WTC11 (cell line): ENCODE results near the gene FNDC3B. TPM values are rescaled to one million over a fixed set of nuclear protein-coding genes. Genes with fewer than 3 reads are reported as not detected.

ENCODE experiments used
- ATAC-seq: fragments of 200-7000 bp; cut with Tn5 transposase; 2 replicates; pipeline ENCODE4 v1.10.0; 2021; ENCODE audit warnings: mild to moderate bottlenecking, moderate library complexity
- CTCF ChIA-PET: fragments of 300-600 bp; sonication (Branson Sonifier 250); formaldehyde crosslinking; loops from one replicate; lab custom pipeline; 2021; ENCODE audit warnings: antibody characterized with exemption; lab: Charles Lee
- POLR2A ChIA-PET: fragments of 350-600 bp; sonication (Branson Sonifier 250); formaldehyde crosslinking; loops from one replicate; lab custom pipeline; 2021; ENCODE audit warnings: antibody characterized with exemption; lab: Charles Lee
- DNase-seq: peaks from one replicate; pipeline ENCODE4 v3.0.0; 2021; ENCODE audit warnings: low spot score
- H3K27ac Mint-ChIP-seq: 2 replicates; pipeline ENCODE4 v1.8.0; 2021; ENCODE audit warnings: mixed read lengths
- H3K27me3 Mint-ChIP-seq: 2 replicates; pipeline ENCODE4 v1.8.0; 2021; ENCODE audit warnings: low read depth, mild to moderate bottlenecking, moderate library complexity, mixed read lengths
- H3K36me3 Mint-ChIP-seq: 2 replicates; pipeline ENCODE4 v1.8.0; 2021; ENCODE audit warnings: mixed read lengths
- H3K4me1 Mint-ChIP-seq: 2 replicates; pipeline ENCODE4 v1.8.0; 2022; ENCODE audit warnings: mixed read lengths
- H3K4me3 Mint-ChIP-seq: 2 replicates; pipeline ENCODE4 v1.8.0; 2021; ENCODE audit warnings: mild to moderate bottlenecking, moderate library complexity, mixed read lengths
- H3K9me3 Mint-ChIP-seq: 2 replicates; pipeline ENCODE4 v1.8.0; 2021; ENCODE audit warnings: mixed read lengths
- CREB1 ChIP-seq: sonication (generic); formaldehyde crosslinking; IDR thresholded peaks from 2 replicates; pipeline ENCODE4 v1.8.0; 2023; ENCODE audit warnings: mild to moderate bottlenecking, missing genetic modification reagents
- ELF4 ChIP-seq: sonication (generic); formaldehyde crosslinking; IDR thresholded peaks from 2 replicates; pipeline ENCODE4 v1.8.1; 2022; ENCODE audit warnings: low read depth, mild to moderate bottlenecking, moderate library complexity, missing genetic modification reagents
- FOXK1 ChIP-seq: sonication (generic); formaldehyde crosslinking; IDR thresholded peaks from 2 replicates; pipeline ENCODE4 v1.8.0; 2022; ENCODE audit warnings: mild to moderate bottlenecking, moderate library complexity, missing genetic modification reagents
- GRHL2 ChIP-seq: fragments of 250-450 bp; sonication (Bioruptor Pico); IDR thresholded peaks from 2 replicates; pipeline ENCODE4 v1.8.0; 2022; ENCODE audit warnings: mild to moderate bottlenecking, moderate library complexity; ENCODE audit not compliant: insufficient replicate concordance, severe bottlenecking
- KAT7 ChIP-seq: sonication (generic); formaldehyde crosslinking; IDR thresholded peaks from 2 replicates; pipeline ENCODE4 v1.8.1; 2023; ENCODE audit warnings: missing genetic modification reagents, mild to moderate bottlenecking, borderline replicate concordance
- MYBL2 ChIP-seq: sonication (generic); formaldehyde crosslinking; IDR thresholded peaks from 2 replicates; pipeline ENCODE4 v1.8.1; 2023; ENCODE audit warnings: mild to moderate bottlenecking, moderate library complexity, missing genetic modification reagents
- NR1H2 ChIP-seq: sonication (generic); formaldehyde crosslinking; IDR thresholded peaks from 2 replicates; pipeline ENCODE4 v1.9.0; 2021; ENCODE audit warnings: mild to moderate bottlenecking, moderate library complexity, missing genetic modification reagents
- RELA ChIP-seq: sonication (generic); formaldehyde crosslinking; IDR thresholded peaks from 2 replicates; pipeline ENCODE4 v1.8.1; 2022; ENCODE audit warnings: missing genetic modification reagents, mild to moderate bottlenecking, borderline replicate concordance
- TEAD4 ChIP-seq: sonication (generic); formaldehyde crosslinking; IDR thresholded peaks from 2 replicates; pipeline ENCODE4 v1.8.0; 2022; ENCODE audit warnings: mild to moderate bottlenecking, missing genetic modification reagents
- ZNF138 ChIP-seq: sonication (generic); formaldehyde crosslinking; conservative IDR thresholded peaks from 2 replicates; pipeline ENCODE4 v1.8.1; 2022; ENCODE audit warnings: mild to moderate bottlenecking, moderate library complexity, missing genetic modification reagents
- ZNF219 ChIP-seq: sonication (generic); formaldehyde crosslinking; IDR thresholded peaks from 2 replicates; pipeline ENCODE4 v1.8.0; 2023; ENCODE audit warnings: missing genetic modification reagents, mild to moderate bottlenecking, borderline replicate concordance
- ZNF281 ChIP-seq: sonication (generic); formaldehyde crosslinking; IDR thresholded peaks from 2 replicates; pipeline ENCODE4 v1.8.0; 2023; ENCODE audit warnings: mild to moderate bottlenecking, missing genetic modification reagents
- ZNF416 ChIP-seq: fragments of 250-450 bp; sonication (Bioruptor Pico); IDR thresholded peaks from 2 replicates; pipeline ENCODE4 v1.9.0; 2021; ENCODE audit warnings: mild to moderate bottlenecking, inconsistent platforms
- ZNF512 ChIP-seq: sonication (generic); formaldehyde crosslinking; IDR thresholded peaks from 2 replicates; pipeline ENCODE4 v1.8.1; 2022; ENCODE audit warnings: missing genetic modification reagents, borderline replicate concordance
- ZNF532 ChIP-seq: fragments of 250-450 bp; sonication (Bioruptor Pico); IDR thresholded peaks from 2 replicates; pipeline ENCODE4 v1.9.0; 2021; ENCODE audit warnings: mild to moderate bottlenecking, borderline replicate concordance
- ZNF671 ChIP-seq: fragments of 250-450 bp; sonication (Bioruptor Pico); IDR thresholded peaks from 2 replicates; pipeline ENCODE4 v1.8.0; 2021; ENCODE audit warnings: mild to moderate bottlenecking
- total RNA-seq: library from RNA; stranded (reverse); gene quantifications from 3 replicates; pipeline ENCODE4 v1.2.3, GENCODE V29; 2021
- TF ChIP-seq, protein P1 (sequence below): fragments of 250-450 bp; sonication (Bioruptor Pico); IDR thresholded peaks from 2 replicates; pipeline ENCODE4 v1.9.0; 2021; ENCODE audit warnings: mild to moderate bottlenecking

FNDC3B gene
- total RNA-seq, 1 experiment from 2014 or later = 42.8 TPM

DNA sequence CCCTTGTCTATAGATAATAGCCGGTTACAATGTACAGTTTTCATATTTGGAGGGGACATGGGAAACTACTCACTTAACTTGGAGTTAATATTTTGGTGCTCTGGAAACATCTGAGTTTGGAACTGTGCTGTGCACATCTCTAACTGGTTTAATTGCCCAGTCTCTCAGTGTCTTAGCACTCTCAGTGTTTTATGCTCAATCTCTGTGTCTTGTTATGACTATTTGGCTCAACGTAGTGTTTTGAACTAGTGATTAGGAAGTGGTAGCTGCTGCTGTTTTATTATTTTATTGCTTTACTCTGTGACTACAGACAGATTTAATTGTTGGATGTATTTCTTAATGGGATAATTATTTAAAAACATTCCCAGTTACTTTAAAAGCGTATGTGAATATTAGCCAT lies 17.0 kb downstream of the FNDC3B start:
- CTCF ChIA-PET = interaction anchor here (0.6 to 0.9 kb wide), 2 partner anchors 10 to 13 kb away, joined by 3 read pairs; no protein-coding TSS in a partner anchor
- Mint-ChIP-seq H3K27ac (no peak overlapping the region; the same call in 1 of the 2 replicates), H3K36me3 (peaks cover 12% of the 10 kb centered on the region), H3K4me1 (peaks cover 57% of the 10 kb centered on the region), H3K27me3 (no peaks in the 10 kb centered on the region), H3K9me3 (no peaks in the 10 kb centered on the region), H3K4me3 (no peak overlapping the region)
- ATAC-seq = no peak
- POLR2A ChIA-PET = no interaction called here
- no peak for TF ChIP-seq CREB1
- TF ChIP-seq MYBL2 = no peak
- TF ChIP-seq ZNF671 = no peak
- no peak for TF ChIP-seq GRHL2
- no peak for TF ChIP-seq KAT7
- no peak for TF ChIP-seq ZNF219
- no peak for TF ChIP-seq ZNF138 (CRISPR knock-in tag)
- no peak for TF ChIP-seq NR1H2 (CRISPR knock-in tag)
- TF ChIP-seq ZNF532 (CRISPR knock-in tag) = no peak
- no peak for TF ChIP-seq ZNF416
- TF ChIP-seq FOXK1 (CRISPR knock-in tag) = no peak
- no peak for TF ChIP-seq ZNF512 (CRISPR knock-in tag)
- no peak for TF ChIP-seq ELF4
- TF ChIP-seq TEAD4 (CRISPR knock-in tag) = no peak
- TF ChIP-seq, protein P1, sequence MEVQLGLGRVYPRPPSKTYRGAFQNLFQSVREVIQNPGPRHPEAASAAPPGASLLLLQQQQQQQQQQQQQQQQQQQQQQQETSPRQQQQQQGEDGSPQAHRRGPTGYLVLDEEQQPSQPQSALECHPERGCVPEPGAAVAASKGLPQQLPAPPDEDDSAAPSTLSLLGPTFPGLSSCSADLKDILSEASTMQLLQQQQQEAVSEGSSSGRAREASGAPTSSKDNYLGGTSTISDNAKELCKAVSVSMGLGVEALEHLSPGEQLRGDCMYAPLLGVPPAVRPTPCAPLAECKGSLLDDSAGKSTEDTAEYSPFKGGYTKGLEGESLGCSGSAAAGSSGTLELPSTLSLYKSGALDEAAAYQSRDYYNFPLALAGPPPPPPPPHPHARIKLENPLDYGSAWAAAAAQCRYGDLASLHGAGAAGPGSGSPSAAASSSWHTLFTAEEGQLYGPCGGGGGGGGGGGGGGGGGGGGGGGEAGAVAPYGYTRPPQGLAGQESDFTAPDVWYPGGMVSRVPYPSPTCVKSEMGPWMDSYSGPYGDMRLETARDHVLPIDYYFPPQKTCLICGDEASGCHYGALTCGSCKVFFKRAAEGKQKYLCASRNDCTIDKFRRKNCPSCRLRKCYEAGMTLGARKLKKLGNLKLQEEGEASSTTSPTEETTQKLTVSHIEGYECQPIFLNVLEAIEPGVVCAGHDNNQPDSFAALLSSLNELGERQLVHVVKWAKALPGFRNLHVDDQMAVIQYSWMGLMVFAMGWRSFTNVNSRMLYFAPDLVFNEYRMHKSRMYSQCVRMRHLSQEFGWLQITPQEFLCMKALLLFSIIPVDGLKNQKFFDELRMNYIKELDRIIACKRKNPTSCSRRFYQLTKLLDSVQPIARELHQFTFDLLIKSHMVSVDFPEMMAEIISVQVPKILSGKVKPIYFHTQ (CRISPR knock-in tag) = no peak
- no peak for TF ChIP-seq ZNF281 (CRISPR knock-in tag)
- no peak for TF ChIP-seq RELA (CRISPR knock-in tag)
- DNase-seq = no peak
